ENCODE data around the gene KRTAP5-7. TPM values are rescaled to one million over a fixed set of nuclear protein-coding genes. Genes with fewer than 3 reads are reported as not detected.

The KRTAP5-7 gene
- total RNA-seq, 1 donor = 0.09 TPM

- TF ChIP-seq CTCF (IDR thresholded peaks at IDR 0.05; ENCODE audit: insufficient read depth, low read length) = no peak
These were observed 8.3 kb upstream of the KRTAP5-7 start for GRCh38 chr11:71518506-71519471.

GRCh38 chr11:71519546-71519945, 7.5 kb upstream of the KRTAP5-7 start:
- no peak for TF ChIP-seq CTCF (IDR thresholded peaks at IDR 0.05; ENCODE audit: insufficient read depth, low read length)
- DNase-seq (ENCODE audit: low read depth) = no peak
- no peak overlapping the region for H3K4me3 ChIP-seq (ENCODE audit: low read depth, low read length)

More at GRCh38 chr11:71518506-71519471, 8.3 kb upstream of the KRTAP5-7 start:
- no peak overlapping the region for H3K4me3 ChIP-seq (ENCODE audit: low read depth, low read length)
- DNase-seq (ENCODE audit: low read depth) = no peak

DNA sequence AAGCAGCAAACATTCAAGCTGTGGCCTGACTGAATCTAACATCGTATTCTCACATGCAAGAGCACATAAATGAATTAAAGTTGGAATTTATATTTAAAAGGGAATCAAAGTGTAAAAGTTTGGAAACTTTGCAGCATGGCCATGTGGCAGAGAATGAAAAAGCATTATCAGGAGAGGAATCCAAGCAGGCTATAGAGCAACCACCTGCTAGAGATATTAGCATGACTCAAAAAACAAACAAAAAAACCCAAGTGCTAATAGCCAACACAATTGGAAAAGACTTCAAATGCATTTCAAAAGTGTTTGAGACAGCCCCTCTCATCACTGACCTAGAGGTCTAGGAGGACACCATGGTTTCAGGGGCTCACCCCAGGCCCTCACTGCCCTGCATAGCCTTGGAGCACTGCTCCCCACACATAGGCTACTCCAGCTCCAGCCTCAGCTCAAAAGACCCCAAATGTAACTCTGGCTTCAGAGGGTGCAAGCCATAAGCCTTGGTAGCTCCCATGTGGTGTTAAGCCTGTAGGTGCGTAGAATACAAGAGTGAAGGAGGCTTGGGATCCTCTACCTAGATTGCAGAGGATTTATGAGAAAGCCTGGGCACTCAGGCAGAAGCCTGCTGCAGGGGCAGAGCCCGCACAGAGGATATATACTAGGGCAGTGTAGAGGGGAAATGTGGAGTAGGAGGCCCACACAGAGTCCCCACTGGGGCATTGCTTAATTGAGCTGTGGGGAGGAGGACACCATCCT, 1.7 kb upstream of the KRTAP5-7 start:
- DNase-seq (ENCODE audit: low read depth) = no peak
- no peak for TF ChIP-seq CTCF (IDR thresholded peaks at IDR 0.05; ENCODE audit: insufficient read depth, low read length)
- no peak overlapping the region for H3K4me3 ChIP-seq (ENCODE audit: low read depth, low read length)

DNA sequence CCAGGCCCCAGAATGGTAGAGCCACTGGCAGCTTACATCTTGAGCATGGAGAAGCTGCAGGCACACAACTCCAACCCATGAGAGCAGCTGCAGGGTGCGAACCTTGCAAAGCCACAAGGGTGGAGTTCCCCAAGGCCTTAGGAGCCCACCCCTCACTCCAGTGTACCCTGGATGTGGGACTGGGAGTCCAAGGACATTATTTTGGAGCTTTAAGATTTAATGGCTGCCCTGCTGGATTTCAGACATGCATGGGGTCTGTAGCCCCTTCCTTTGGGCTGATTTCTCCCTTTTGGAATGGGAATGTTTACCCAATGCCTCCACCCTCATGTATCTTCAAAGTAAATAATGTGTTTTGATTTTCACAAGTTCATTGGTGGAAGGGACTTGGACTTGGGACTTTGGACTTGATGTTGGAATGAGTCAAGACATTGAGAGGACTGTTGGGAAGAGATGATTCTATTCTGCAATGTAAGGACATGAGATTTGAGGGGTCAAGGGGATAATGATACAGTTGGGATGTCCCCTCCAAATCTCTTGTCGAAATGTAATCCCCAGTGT, 1.1 kb upstream of the KRTAP5-7 start:
- no peak for DNase-seq (ENCODE audit: low read depth)
- TF ChIP-seq CTCF (IDR thresholded peaks at IDR 0.05; ENCODE audit: insufficient read depth, low read length) = no peak

DNA sequence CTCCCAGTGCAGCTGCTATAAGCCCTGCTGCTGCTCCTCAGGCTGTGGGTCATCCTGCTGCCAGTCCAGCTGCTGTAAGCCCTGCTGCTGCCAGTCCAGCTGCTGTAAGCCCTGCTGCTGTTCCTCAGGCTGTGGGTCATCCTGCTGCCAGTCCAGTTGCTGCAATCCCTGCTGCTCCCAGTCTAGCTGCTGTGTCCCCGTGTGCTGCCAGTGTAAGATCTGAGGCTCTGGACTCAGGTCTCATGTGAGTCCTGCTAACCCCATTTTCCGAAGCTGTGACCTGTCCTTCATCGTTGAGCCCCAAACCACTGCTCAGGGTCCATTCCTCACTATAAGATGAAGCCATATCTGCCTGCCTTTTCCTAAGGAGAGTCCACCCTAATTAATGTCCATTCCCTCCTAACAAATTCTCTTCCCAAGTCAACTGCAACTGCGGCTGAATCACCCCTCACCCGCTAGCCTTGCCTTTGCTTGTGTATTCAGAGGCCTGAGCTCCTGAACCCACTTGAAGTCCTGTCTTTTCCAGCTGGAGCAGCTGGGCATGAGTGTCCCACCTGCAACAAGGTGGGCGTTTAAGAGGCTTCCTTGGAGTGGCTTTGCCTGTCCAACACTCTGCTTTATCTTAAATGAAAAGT, 626 bp downstream of the KRTAP5-7 start:
- no peak for TF ChIP-seq CTCF (IDR thresholded peaks at IDR 0.05; ENCODE audit: insufficient read depth, low read length)
- no peak for DNase-seq (ENCODE audit: low read depth)
- no peak overlapping the region for H3K4me3 ChIP-seq (ENCODE audit: low read depth, low read length)

More for the DNA sequence above, 1.1 kb upstream of the KRTAP5-7 start:
- H3K4me3 ChIP-seq (ENCODE audit: low read depth, low read length) = no peak overlapping the region

DNA sequence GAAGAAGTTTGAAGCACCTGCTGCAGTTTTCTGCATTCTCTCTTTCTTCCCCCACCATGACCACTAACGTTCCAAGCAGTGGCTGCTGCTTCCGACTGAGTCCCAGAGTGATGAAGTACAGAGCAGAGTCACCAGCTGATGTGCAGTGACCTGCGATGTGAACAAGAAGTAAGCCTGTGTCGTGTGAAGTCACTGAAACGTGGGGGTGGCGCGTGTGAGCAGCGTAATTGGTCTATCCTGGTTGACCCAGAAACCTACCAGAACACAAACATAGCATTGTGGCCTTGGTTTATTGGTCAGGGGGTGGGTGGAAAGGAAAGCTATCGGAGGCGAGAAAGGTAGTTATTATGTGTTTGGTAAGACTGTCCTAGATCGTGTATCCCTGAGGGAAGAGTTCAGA, 3.5 kb downstream of the KRTAP5-7 start:
- DNase-seq (ENCODE audit: low read depth) = no peak
- no peak overlapping the region for H3K4me3 ChIP-seq (ENCODE audit: low read depth, low read length)
- no peak for TF ChIP-seq CTCF (IDR thresholded peaks at IDR 0.05; ENCODE audit: insufficient read depth, low read length)

All from fibroblast of the aortic adventitia (primary cell).